ENCODE results near the gene RTL5.

The RTL5 gene

GRCh38 chrX:72121383-72121782, 10.3 kb downstream of the RTL5 start:
- CTCF ChIA-PET, result interaction anchor here (1.3 kb wide), 1 partner anchor 102 kb away, joined by 5 read pairs; no protein-coding TSS in a partner anchor
- peak overlapping the region; percentile 34 to 73 for H3K27ac ChIP-seq (ENCODE audit: insufficient read depth in 1 of 2, low read depth in 1 of 2, low read length in 2 of 2, poor library complexity in 1 of 2, severe bottlenecking in 2 of 2)
- WGBS (ENCODE audit: insufficient coverage), result 0% methylated on average over 3 of the region's 3 CpGs
- H3K9me3 ChIP-seq (ENCODE audit: control extremely low read depth in 1 of 5, control insufficient read depth in 4 of 5, insufficient read depth in 2 of 5, low read depth in 1 of 5, low read length in 4 of 5), result no peaks in the 10 kb centered on the region
- peaks cover 20 to 66% (median 55%) of the 10 kb centered on the region in 4 experiments for H3K4me1 ChIP-seq (ENCODE audit: control extremely low read depth in 1 of 4, control insufficient read depth in 4 of 4, insufficient read depth in 4 of 4, low read length in 3 of 4)
- POLR2A ChIA-PET, result no interaction called here
- peak; percentile 67 to 87 (median 84) for DNase-seq
- peak overlapping the region in 4 of 7 experiments; percentile 15 to 45 (median 34) for H3K4me3 ChIP-seq (ENCODE audit: control insufficient read depth in 1 of 7, extremely low read depth in 1 of 7, insufficient read depth in 4 of 7, low read depth in 2 of 7, low read length in 6 of 7)
- H3K36me3 ChIP-seq (ENCODE audit: control insufficient read depth in 4 of 4, insufficient read depth in 4 of 4, low read length in 3 of 4), result no peaks in the 10 kb centered on the region
- peaks cover 0 to 8% (median 0%) of the 10 kb centered on the region in 5 experiments for H3K27me3 ChIP-seq (replicated peaks in 2 of 5; ENCODE audit: control insufficient read depth in 4 of 5, insufficient read depth in 5 of 5, low read length in 4 of 5)

DNA sequence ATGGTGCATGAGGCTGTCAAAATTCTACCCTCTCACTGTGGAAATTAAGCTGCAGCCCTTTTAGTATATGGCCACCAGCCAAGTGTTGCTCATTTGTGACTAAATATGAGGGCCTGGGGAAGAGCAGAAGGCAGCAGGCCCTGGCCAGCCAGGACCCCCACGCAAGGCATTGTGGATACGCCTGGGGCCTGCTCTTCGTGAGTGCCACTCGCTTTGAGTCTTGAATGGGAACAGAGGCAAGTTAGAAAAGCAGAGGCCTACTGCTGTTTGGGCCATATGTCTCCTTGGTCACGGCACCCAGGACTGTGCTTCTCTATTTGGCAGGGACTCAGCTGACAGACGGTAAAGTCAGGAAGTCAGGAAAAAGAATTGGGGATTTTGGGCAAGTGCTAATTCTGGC, 10.9 kb downstream of the RTL5 start:
- H3K4me1 ChIP-seq (ENCODE audit: control extremely low read depth in 1 of 4, control insufficient read depth in 4 of 4, insufficient read depth in 4 of 4, low read length in 3 of 4), result peaks cover 20 to 61% (median 50%) of the 10 kb centered on the region in 4 experiments
- CTCF ChIA-PET, result interaction anchor here (1.2 to 1.3 kb wide), 2 partner anchors 9 to 102 kb away, joined by 3 to 5 read pairs; no protein-coding TSS in a partner anchor
- peak overlapping the region in 1 of 7 experiments; percentile 20 for H3K4me3 ChIP-seq (ENCODE audit: control insufficient read depth in 1 of 7, extremely low read depth in 1 of 7, insufficient read depth in 4 of 7, low read depth in 2 of 7, low read length in 6 of 7)

GRCh38 chrX:72117636-72118210, 14.0 kb downstream of the RTL5 start:
- peaks cover 17 to 51% (median 34%) of the 10 kb centered on the region in 4 experiments for H3K4me1 ChIP-seq (ENCODE audit: control extremely low read depth in 1 of 4, control insufficient read depth in 4 of 4, insufficient read depth in 4 of 4, low read length in 3 of 4)
- CTCF ChIA-PET, result no interaction called here
- peaks cover 0 to 18% (median 0%) of the 10 kb centered on the region in 5 experiments for H3K27me3 ChIP-seq (replicated peaks in 2 of 5; ENCODE audit: control insufficient read depth in 4 of 5, insufficient read depth in 5 of 5, low read length in 4 of 5)
- no peaks in the 10 kb centered on the region for H3K9me3 ChIP-seq (ENCODE audit: control extremely low read depth in 1 of 5, control insufficient read depth in 4 of 5, insufficient read depth in 2 of 5, low read depth in 1 of 5, low read length in 4 of 5)
- H3K36me3 ChIP-seq (ENCODE audit: control insufficient read depth in 4 of 4, insufficient read depth in 4 of 4, low read length in 3 of 4), result no peaks in the 10 kb centered on the region
- no peak overlapping the region for H3K4me3 ChIP-seq (ENCODE audit: control insufficient read depth in 1 of 7, extremely low read depth in 1 of 7, insufficient read depth in 4 of 7, low read depth in 2 of 7, low read length in 6 of 7)
- POLR2A ChIA-PET, result no interaction called here
- H3K27ac ChIP-seq (ENCODE audit: insufficient read depth in 1 of 2, low read depth in 1 of 2, low read length in 2 of 2, poor library complexity in 1 of 2, severe bottlenecking in 2 of 2), result no peak overlapping the region
- WGBS (ENCODE audit: insufficient coverage), result no CpG with 5 or more reads among the region's 2 CpGs
- no peak for DNase-seq

More for the DNA sequence above, 10.9 kb downstream of the RTL5 start:
- H3K36me3 ChIP-seq (ENCODE audit: control insufficient read depth in 4 of 4, insufficient read depth in 4 of 4, low read length in 3 of 4), result no peaks in the 10 kb centered on the region
- POLR2A ChIA-PET, result no interaction called here
- H3K27me3 ChIP-seq (replicated peaks in 2 of 5; ENCODE audit: control insufficient read depth in 4 of 5, insufficient read depth in 5 of 5, low read length in 4 of 5), result peaks cover 0 to 8% (median 0%) of the 10 kb centered on the region in 5 experiments
- WGBS (ENCODE audit: insufficient coverage), result 100% methylated on average over 2 of the region's 6 CpGs
- DNase-seq, result no peak
- peak overlapping the region; percentile 33 to 56 for H3K27ac ChIP-seq (ENCODE audit: insufficient read depth in 1 of 2, low read depth in 1 of 2, low read length in 2 of 2, poor library complexity in 1 of 2, severe bottlenecking in 2 of 2)
- H3K9me3 ChIP-seq (ENCODE audit: control extremely low read depth in 1 of 5, control insufficient read depth in 4 of 5, insufficient read depth in 2 of 5, low read depth in 1 of 5, low read length in 4 of 5), result no peaks in the 10 kb centered on the region

GRCh38 chrX:72115380-72115779, 16.3 kb downstream of the RTL5 start:
- WGBS (ENCODE audit: insufficient coverage), result 71% methylated on average over 4 of the region's 7 CpGs
- POLR2A ChIA-PET, result no interaction called here
- Histone ChIP-seq H3K27me3 (replicated peaks in 2 of 5; ENCODE audit: control insufficient read depth in 4 of 5, insufficient read depth in 5 of 5, low read length in 4 of 5) (peaks cover 0 to 18% (median 0%) of the 10 kb centered on the region in 5 experiments), H3K4me1 (ENCODE audit: control extremely low read depth in 1 of 4, control insufficient read depth in 4 of 4, insufficient read depth in 4 of 4, low read length in 3 of 4) (peaks cover 0 to 44% (median 23%) of the 10 kb centered on the region in 4 experiments), H3K4me3 (ENCODE audit: control insufficient read depth in 1 of 7, extremely low read depth in 1 of 7, insufficient read depth in 4 of 7, low read depth in 2 of 7, low read length in 6 of 7) (no peak overlapping the region), H3K9me3 (ENCODE audit: control extremely low read depth in 1 of 5, control insufficient read depth in 4 of 5, insufficient read depth in 2 of 5, low read depth in 1 of 5, low read length in 4 of 5) (no peaks in the 10 kb centered on the region), H3K27ac (ENCODE audit: insufficient read depth in 1 of 2, low read depth in 1 of 2, low read length in 2 of 2, poor library complexity in 1 of 2, severe bottlenecking in 2 of 2) (no peak overlapping the region), H3K36me3 (ENCODE audit: control insufficient read depth in 4 of 4, insufficient read depth in 4 of 4, low read length in 3 of 4) (no peaks in the 10 kb centered on the region)
- CTCF ChIA-PET, result interaction anchor here (1.1 to 1.7 kb wide), 3 partner anchors 14 to 96 kb away, joined by 3 read pairs; no protein-coding TSS in a partner anchor
- no peak for DNase-seq

DNA sequence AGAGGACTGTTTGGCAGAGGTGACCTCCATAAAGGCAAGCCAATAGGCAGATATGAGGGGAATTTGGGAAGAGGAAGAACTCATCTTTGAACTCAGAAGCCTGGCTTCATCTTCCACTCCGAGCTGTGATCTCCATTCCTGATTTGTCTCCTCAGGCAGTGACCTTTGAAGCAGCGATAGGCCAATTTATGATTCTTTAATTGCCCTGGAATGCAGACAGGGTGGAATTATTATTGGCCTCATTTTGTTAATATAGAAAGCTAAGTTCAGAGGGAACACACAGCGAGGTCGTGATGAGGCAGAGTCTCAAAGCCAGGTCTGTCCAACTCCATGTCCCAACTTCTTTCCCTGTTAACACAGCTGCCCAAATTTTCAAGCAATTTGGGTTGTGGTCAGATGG, 16.9 kb downstream of the RTL5 start:
- Histone ChIP-seq H3K9me3 (ENCODE audit: control extremely low read depth in 1 of 5, control insufficient read depth in 4 of 5, insufficient read depth in 2 of 5, low read depth in 1 of 5, low read length in 4 of 5) (no peaks in the 10 kb centered on the region), H3K27ac (ENCODE audit: insufficient read depth in 1 of 2, low read depth in 1 of 2, low read length in 2 of 2, poor library complexity in 1 of 2, severe bottlenecking in 2 of 2) (no peak overlapping the region), H3K27me3 (replicated peaks in 2 of 5; ENCODE audit: control insufficient read depth in 4 of 5, insufficient read depth in 5 of 5, low read length in 4 of 5) (peaks cover 0 to 20% (median 0%) of the 10 kb centered on the region in 5 experiments), H3K36me3 (ENCODE audit: control insufficient read depth in 4 of 4, insufficient read depth in 4 of 4, low read length in 3 of 4) (no peaks in the 10 kb centered on the region), H3K4me1 (ENCODE audit: control extremely low read depth in 1 of 4, control insufficient read depth in 4 of 4, insufficient read depth in 4 of 4, low read length in 3 of 4) (peaks cover 0 to 46% (median 28%) of the 10 kb centered on the region in 4 experiments), H3K4me3 (ENCODE audit: control insufficient read depth in 1 of 7, extremely low read depth in 1 of 7, insufficient read depth in 4 of 7, low read depth in 2 of 7, low read length in 6 of 7) (no peak overlapping the region)
- CTCF ChIA-PET, result interaction anchor here (0.9 to 1.7 kb wide), 5 partner anchors 9 to 95 kb away, joined by 3 read pairs; no protein-coding TSS in a partner anchor
- 94% methylated on average over 3 of the region's 4 CpGs for WGBS (ENCODE audit: insufficient coverage)
- POLR2A ChIA-PET, result no interaction called here
- no peak for DNase-seq

DNA sequence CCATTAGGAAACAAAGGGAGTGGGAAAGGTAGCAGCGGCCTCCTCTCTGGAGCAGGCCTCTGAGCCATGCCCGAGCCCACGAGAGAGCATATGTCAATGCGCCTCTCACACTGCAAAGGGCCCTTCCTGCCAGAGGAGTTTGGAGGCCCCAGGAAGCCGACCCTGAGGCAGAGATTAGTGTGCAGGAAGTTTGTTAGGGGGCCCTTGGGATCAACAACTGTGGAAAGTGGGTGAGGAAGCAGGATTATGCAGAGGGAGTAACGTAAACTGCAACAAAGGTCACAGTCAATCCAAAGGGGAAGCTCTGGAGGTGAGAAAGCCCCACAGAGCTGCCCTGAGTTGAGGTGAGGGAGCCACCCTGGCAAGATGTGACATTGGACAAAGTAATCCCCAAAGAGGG, 17.4 kb downstream of the RTL5 start:
- Histone ChIP-seq H3K27ac (ENCODE audit: insufficient read depth in 1 of 2, low read depth in 1 of 2, low read length in 2 of 2, poor library complexity in 1 of 2, severe bottlenecking in 2 of 2) (no peak overlapping the region), H3K36me3 (ENCODE audit: control insufficient read depth in 4 of 4, insufficient read depth in 4 of 4, low read length in 3 of 4) (no peaks in the 10 kb centered on the region), H3K27me3 (replicated peaks in 2 of 5; ENCODE audit: control insufficient read depth in 4 of 5, insufficient read depth in 5 of 5, low read length in 4 of 5) (peaks cover 0 to 20% (median 0%) of the 10 kb centered on the region in 5 experiments), H3K4me3 (ENCODE audit: control insufficient read depth in 1 of 7, extremely low read depth in 1 of 7, insufficient read depth in 4 of 7, low read depth in 2 of 7, low read length in 6 of 7) (no peak overlapping the region), H3K4me1 (ENCODE audit: control extremely low read depth in 1 of 4, control insufficient read depth in 4 of 4, insufficient read depth in 4 of 4, low read length in 3 of 4) (peaks cover 0 to 47% (median 31%) of the 10 kb centered on the region in 4 experiments), H3K9me3 (ENCODE audit: control extremely low read depth in 1 of 5, control insufficient read depth in 4 of 5, insufficient read depth in 2 of 5, low read depth in 1 of 5, low read length in 4 of 5) (no peaks in the 10 kb centered on the region)
- DNase-seq, result no peak
- ChIA-PET POLR2A (no interaction called here), CTCF (interaction anchor here (0.9 to 1.7 kb wide), 5 partner anchors 9 to 95 kb away, joined by 3 read pairs; no protein-coding TSS in a partner anchor)
- 71% methylated on average over 5 of the region's 6 CpGs for WGBS (ENCODE audit: insufficient coverage)

GRCh38 chrX:72113461-72113860, 18.3 kb downstream of the RTL5 start:
- Histone ChIP-seq H3K27ac (ENCODE audit: insufficient read depth in 1 of 2, low read depth in 1 of 2, low read length in 2 of 2, poor library complexity in 1 of 2, severe bottlenecking in 2 of 2) (no peak overlapping the region), H3K9me3 (ENCODE audit: control extremely low read depth in 1 of 5, control insufficient read depth in 4 of 5, insufficient read depth in 2 of 5, low read depth in 1 of 5, low read length in 4 of 5) (no peaks in the 10 kb centered on the region), H3K4me1 (ENCODE audit: control extremely low read depth in 1 of 4, control insufficient read depth in 4 of 4, insufficient read depth in 4 of 4, low read length in 3 of 4) (peaks cover 0 to 48% (median 32%) of the 10 kb centered on the region in 4 experiments), H3K36me3 (ENCODE audit: control insufficient read depth in 4 of 4, insufficient read depth in 4 of 4, low read length in 3 of 4) (no peaks in the 10 kb centered on the region), H3K27me3 (replicated peaks in 2 of 5; ENCODE audit: control insufficient read depth in 4 of 5, insufficient read depth in 5 of 5, low read length in 4 of 5) (peaks cover 0 to 27% (median 0%) of the 10 kb centered on the region in 5 experiments), H3K4me3 (ENCODE audit: control insufficient read depth in 1 of 7, extremely low read depth in 1 of 7, insufficient read depth in 4 of 7, low read depth in 2 of 7, low read length in 6 of 7) (no peak overlapping the region)
- 91% methylated on average over 5 of the region's 6 CpGs for WGBS (ENCODE audit: insufficient coverage)
- DNase-seq, result no peak
- POLR2A ChIA-PET, result no interaction called here
- CTCF ChIA-PET, result no interaction called here

Data from common myeloid progenitor, CD34-positive (primary cell).